Choroid plexus epithelial cell (primary cell): ENCODE results near the gene MICAL1.
A peak's percentile ranks its signal among the peaks of the same experiment; 100 is the strongest.

Source experiments
- DNase-seq: peaks from one replicate; pipeline ENCODE4 v3.0.0-alpha.2; 2010; ENCODE audit warnings: low read depth
- H3K4me3 ChIP-seq: 2 replicates; pipeline ENCODE4 v1.5.1; 2011; ENCODE audit warnings: low read depth, mild to moderate bottlenecking, control low read depth, low read length, moderate library complexity
- TF ChIP-seq, protein P1 (sequence below): conservative IDR thresholded peaks from 2 replicates; pipeline ENCODE4 v1.5.1; 2011; ENCODE audit warnings: low read depth, mild to moderate bottlenecking, control low read depth, inconsistent platforms, low read length, moderate library complexity

MICAL1 gene

DNA sequence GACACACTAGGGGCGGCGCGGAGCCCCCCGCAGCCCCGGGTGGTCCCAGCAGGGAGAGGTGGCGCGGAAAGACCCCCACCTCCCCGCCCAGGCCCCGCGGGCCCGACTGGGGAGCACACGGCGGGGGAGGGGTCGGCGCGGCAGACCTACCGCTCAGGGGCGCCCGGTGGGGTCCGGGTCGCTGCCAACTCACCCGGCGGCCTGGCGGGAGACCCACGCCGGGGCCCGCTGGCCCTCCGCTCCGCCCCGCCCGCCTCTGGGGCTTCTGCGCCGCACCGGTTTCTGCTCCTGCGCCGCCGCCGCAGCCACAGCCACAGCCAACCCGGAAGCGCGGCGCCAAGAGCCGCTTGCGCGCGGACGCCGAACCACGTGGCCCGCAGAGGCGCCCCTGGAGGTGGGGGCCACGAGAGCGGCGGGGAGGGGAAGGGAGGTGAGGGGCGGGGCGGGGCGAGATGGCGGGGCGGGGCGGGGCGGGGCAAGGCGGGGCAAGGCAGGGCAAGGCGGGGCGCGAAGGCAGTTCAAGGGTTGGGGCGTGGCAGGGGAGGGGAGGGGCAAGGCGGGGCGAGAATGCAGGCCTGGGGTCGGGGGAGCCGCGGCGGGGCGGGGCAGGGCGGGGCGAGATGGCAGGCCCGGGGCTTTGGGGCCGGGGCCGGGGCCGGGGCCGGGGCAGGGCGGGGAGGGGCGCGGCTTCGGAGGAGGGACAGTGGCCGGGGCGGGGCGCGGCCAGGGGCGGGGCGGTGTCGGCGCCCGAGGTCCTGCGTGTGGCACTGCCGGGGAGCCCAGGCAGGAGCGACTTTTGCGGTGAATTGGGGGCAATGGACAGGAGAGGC is 27.5 kb upstream of the MICAL1 start, which contains the start of gene ZBTB24:
TSS of gene ZBTB24 (minus strand) at position 315 of the 830 bp plus-strand sequence. CDS start 1,193 bp downstream, outside the sequence.
- TF ChIP-seq, protein P1, sequence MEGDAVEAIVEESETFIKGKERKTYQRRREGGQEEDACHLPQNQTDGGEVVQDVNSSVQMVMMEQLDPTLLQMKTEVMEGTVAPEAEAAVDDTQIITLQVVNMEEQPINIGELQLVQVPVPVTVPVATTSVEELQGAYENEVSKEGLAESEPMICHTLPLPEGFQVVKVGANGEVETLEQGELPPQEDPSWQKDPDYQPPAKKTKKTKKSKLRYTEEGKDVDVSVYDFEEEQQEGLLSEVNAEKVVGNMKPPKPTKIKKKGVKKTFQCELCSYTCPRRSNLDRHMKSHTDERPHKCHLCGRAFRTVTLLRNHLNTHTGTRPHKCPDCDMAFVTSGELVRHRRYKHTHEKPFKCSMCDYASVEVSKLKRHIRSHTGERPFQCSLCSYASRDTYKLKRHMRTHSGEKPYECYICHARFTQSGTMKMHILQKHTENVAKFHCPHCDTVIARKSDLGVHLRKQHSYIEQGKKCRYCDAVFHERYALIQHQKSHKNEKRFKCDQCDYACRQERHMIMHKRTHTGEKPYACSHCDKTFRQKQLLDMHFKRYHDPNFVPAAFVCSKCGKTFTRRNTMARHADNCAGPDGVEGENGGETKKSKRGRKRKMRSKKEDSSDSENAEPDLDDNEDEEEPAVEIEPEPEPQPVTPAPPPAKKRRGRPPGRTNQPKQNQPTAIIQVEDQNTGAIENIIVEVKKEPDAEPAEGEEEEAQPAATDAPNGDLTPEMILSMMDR, result no peak
- H3K4me3 ChIP-seq, result peak within 1 kb of the TSS; percentile 81
- peak; percentile 93 for DNase-seq

DNA sequence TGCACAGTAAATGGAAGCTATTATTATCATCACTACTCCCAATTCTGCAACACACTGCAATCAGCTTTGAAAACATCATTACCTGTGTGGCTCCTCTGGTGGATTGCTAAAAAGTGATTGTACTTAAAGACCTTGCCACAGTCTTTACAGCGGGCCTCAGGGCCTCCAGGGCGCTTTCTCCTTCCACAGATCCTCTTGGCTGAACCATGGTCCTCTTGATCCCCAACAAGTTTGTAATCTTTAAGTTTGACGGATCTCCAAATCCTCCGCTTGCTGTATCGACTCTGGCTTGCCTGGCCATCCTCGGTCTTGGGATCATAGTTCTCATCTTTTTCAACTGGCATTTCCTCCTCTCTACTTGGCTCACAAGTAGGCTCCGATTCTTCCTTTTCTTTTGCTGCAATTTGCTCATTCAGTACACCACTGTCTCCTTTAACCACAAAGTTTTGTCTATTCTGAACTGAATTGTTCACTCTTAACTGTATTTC is 25.5 kb upstream of the MICAL1 start:
- no peak for DNase-seq
- H3K4me3 ChIP-seq, result no peak overlapping the region
- TF ChIP-seq, protein P1, result no peak

DNA sequence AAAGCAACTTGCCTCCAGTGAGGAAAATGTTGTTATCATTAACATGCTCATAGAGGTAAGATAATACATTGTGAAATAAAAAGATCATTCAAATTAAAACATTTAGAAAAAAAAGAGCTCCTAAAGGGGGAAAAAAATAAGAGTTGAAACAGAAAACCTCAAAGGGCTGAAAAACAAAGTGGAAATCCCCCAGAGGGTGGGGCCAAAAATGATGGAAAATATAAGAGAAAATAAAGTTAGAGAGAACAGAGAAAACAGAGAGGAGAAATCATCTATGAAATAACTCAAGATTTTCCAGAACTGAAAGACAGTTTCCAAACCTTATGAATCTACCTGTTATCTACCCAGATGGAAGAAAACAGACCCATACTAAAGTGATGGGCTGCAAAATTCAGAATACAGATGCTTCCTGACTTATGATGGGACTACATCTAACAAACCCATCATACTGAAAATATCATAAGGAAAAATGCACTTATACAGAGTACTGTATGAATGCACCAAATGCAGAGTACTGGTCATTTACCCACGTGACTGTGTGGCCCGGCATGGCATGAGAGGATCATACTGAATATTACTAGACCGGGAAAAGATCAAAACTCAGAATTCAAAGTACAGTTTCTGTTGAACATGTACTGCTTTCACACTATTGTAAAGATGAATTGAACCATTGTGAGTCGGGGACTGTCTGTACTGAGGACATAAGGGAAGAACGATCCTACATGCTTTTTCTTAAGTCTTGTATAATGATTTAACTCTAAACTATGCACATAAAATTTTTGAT is 23.5 kb upstream of the MICAL1 start:
- TF ChIP-seq, protein P1, result no peak
- DNase-seq, result no peak
- peak overlapping the region; percentile 6 for H3K4me3 ChIP-seq

DNA sequence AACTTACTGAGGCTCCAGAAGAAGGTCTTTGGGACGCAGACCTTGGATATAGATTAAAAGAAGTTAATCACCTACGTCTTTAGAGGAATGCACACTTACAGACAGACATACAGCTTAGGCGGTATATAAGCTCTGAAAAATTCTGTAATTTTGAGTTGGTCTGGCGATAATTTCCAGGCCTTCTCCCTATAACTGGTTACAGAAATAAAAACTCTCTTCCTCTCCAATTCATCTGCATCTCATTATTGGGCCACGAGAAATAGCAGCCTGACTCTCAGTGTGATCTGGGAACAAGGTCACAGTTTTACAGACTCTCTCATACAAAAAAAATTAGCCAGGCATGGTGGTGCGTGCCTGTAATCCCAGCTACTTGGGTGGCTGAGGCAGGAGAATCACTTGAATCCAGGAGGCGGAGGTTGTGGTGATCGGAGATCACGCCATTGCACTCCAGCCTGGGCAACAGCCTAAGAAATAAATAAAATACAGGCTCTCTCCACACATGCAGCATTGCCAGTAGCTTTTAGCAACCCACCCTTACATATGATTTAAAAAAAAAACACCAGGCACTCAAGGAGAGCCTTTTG is 22.7 kb upstream of the MICAL1 start:
- H3K4me3 ChIP-seq, result no peak overlapping the region
- TF ChIP-seq, protein P1, result no peak
- no peak for DNase-seq

DNA sequence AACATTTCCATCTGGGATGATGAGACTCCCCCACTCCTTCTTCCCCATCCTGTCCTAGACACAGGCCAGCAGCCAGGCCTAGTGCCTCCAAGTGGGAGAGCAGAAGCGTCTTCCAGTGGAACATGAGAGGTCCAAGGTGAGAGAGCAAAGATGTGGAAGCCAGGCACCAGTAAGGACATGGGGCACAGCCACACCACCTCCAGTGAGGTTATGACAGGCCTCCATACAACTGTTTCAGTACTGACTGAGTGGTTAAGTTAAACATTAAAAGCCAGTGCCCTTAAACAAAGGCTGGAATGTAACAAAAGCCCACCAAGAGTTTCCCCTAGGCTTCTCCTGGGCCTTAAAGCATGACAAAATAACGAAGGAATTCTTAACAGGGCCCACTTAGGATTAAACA is 22.2 kb upstream of the MICAL1 start:
- no peak overlapping the region for H3K4me3 ChIP-seq
- TF ChIP-seq, protein P1, result no peak
- no peak for DNase-seq

DNA sequence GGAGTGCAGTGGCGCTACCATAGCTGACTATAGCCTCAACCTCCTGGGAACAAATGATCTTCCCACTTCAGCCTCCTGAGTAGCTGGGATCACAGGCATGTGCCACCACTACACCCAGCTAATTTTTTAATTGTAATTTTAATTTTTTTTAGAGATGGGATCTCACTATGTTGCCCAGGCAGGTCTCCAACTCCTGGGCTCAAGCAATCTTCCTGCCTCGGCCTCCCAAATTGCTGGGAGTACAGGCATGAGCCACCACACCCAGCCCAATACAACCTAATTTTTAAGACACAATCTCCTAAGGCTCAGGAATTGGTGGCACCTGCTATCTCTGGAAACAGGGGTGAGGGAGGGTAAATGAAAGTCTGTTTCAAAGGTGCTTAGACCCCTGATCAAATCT is 21.6 kb upstream of the MICAL1 start:
- H3K4me3 ChIP-seq, result no peak overlapping the region
- TF ChIP-seq, protein P1, result no peak
- DNase-seq, result no peak
